Vagina (tissue), 2 donors: ENCODE results near the gene ENGASE. TPM values are rescaled to one million over a fixed set of nuclear protein-coding genes. Genes with fewer than 3 reads are reported as not detected.

Experiments
- DNase-seq, 2 donors: peaks; one replicate each; pipeline ENCODE4 v3.0.0-alpha.2; 2017; ENCODE audit errors: extremely low spot score in 2 of 2
- H3K27ac ChIP-seq: fragments of 200-600 bp; sonication (generic); one replicate; pipeline ENCODE4 v1.5.1; 2019
- H3K27me3 ChIP-seq: fragments of 200-600 bp; sonication (generic); one replicate; pipeline ENCODE4 v1.5.1; 2019
- H3K36me3 ChIP-seq, 2 donors: fragments of 200-600 bp; sonication (generic); one replicate each; pipeline ENCODE4 v1.5.1; 2017 to 2019
- H3K4me1 ChIP-seq: fragments of 200-600 bp; sonication (generic); one replicate; pipeline ENCODE4 v1.5.1; 2019
- H3K4me3 ChIP-seq, 2 donors: fragments of 200-600 bp; sonication (generic); 1 replicate in 1 of 2; 2 replicates in 1 of 2; pipeline ENCODE4 v1.5.1; 2016 to 2019
- H3K9me3 ChIP-seq: fragments of 200-600 bp; sonication (generic); one replicate; pipeline ENCODE4 v1.5.1; 2019
- POLR2A ChIP-seq, 2 donors: fragments of 450-650 bp; IDR thresholded peaks; one replicate each; pipeline ENCODE4 v1.6.1; 2017; ENCODE audit warnings: antibody characterized with exemption in 2 of 2, mild to moderate bottlenecking in 2 of 2, moderate library complexity in 2 of 2
- POLR2AphosphoS5 ChIP-seq, 2 donors: sonication (generic); formaldehyde crosslinking; IDR thresholded peaks; one replicate each; pipeline ENCODE4 v1.9.0; 2017; ENCODE audit warnings: antibody characterized with exemption in 2 of 2, mild to moderate bottlenecking in 2 of 2, low read depth in 1 of 2; ENCODE audit not compliant: insufficient read depth in 1 of 2
- intact Hi-C: fragments of 100-400 bp; cut with DNase I; formaldehyde crosslinking; loops from one replicate; pipeline ENCODE4 v1.15.1; 2023
- total RNA-seq: library from RNA; depleted of rRNA; stranded (reverse); fragments of >200 nt; gene quantifications from one replicate; pipeline ENCODE4 v1.2.3, GENCODE V29; 2016
- TF ChIP-seq, protein P1 (sequence below), 3 experiments: fragments of 450-650 bp in 2 of 3; fragments of 200-600 bp in 1 of 3; sonication (generic) in 1 of 3; IDR thresholded peaks; one replicate each; pipeline ENCODE4 v1.5.1; 2017 to 2019; ENCODE audit warnings: antibody characterized with exemption in 3 of 3, mild to moderate bottlenecking in 2 of 3, moderate library complexity in 2 of 3

Gene ENGASE
- total RNA-seq, 1 donor from 2014 or later, result 13.8 TPM

DNA sequence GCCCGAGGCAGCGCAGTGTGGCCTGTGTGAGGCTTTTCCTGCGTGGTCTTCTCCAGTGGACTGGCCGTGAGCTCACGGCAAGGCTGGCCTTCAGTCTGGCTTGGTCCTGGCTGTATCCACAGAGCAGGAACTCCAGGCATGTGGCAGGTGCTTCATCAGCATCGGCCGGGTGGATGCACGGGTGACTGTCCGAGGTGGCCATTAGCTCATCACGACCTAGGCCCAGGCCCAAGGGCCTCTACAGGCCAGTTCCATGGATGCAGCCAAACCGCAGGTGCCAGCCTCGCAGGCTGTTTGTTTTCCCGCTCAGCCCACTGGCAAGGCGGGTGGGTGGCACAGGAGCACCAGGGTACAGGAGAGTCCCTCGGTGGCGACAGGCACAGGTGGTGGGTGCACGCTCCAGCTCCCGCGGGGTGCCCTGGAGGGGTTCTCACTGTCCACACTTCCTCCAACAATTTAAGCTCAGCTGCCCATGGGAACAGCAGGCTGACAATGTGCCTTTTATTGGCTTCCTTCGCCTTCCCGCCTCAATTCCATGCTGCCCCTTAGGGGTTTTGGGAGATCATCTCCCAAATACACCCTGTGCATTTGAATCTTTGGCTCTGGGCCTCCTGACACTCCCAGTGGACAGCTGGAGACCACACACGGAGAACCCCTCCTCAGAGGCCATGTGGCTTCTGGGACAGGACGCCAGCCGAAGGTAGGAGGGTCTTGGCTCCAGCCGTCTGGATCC lies 33.0 kb downstream of the ENGASE start:
- H3K4me1 ChIP-seq, result no peaks in the 10 kb centered on the region
- no peak for DNase-seq
- no peak overlapping the region for H3K4me3 ChIP-seq
- no peak for TF ChIP-seq POLR2A (IDR thresholded peaks at IDR 0.05)
- TF ChIP-seq POLR2AphosphoS5 (IDR thresholded peaks at IDR 0.05; ENCODE audit: insufficient read depth in 1 of 2, low read depth in 1 of 2), result no peak
- TF ChIP-seq, protein P1, sequence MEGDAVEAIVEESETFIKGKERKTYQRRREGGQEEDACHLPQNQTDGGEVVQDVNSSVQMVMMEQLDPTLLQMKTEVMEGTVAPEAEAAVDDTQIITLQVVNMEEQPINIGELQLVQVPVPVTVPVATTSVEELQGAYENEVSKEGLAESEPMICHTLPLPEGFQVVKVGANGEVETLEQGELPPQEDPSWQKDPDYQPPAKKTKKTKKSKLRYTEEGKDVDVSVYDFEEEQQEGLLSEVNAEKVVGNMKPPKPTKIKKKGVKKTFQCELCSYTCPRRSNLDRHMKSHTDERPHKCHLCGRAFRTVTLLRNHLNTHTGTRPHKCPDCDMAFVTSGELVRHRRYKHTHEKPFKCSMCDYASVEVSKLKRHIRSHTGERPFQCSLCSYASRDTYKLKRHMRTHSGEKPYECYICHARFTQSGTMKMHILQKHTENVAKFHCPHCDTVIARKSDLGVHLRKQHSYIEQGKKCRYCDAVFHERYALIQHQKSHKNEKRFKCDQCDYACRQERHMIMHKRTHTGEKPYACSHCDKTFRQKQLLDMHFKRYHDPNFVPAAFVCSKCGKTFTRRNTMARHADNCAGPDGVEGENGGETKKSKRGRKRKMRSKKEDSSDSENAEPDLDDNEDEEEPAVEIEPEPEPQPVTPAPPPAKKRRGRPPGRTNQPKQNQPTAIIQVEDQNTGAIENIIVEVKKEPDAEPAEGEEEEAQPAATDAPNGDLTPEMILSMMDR (IDR thresholded peaks at IDR 0.05), result no peak
- no peaks in the 10 kb centered on the region for H3K9me3 ChIP-seq
- no peaks in the 10 kb centered on the region for H3K27me3 ChIP-seq
- no peak overlapping the region for H3K27ac ChIP-seq
- H3K36me3 ChIP-seq, result no peaks in the 10 kb centered on the region
- intact Hi-C loops, result no loop called here

DNA sequence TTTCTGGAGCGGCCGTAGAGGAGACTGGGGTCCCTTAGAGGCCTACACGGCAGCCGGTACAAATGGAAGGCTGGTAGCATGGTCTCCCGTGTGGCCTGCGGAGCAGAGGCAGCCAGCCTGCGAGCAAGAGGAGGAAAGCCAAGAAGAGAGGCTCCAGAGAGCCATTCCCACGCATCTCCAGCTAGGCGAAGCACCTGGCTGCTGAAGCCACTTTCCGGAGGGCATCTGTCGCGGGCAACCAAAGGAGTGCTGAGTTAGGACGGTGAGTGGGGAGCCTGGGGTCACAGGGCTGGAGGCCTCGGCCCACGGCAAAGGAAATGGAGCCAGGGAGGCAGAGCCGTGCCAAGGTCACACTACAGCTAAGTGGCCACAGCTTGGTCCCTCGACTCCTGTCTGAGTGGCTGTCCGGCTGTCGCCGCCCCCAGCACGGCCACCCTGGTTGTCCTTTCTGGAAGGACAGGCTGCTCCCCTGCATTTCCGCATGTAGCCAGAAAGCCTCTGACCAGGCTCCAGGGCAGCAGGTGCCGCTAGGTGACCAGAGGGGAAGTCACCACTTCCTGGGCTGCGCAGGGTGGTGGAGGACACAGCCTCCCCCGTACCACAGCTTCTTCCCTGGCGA lies 33.7 kb downstream of the ENGASE start:
- no peaks in the 10 kb centered on the region for H3K4me1 ChIP-seq
- no peaks in the 10 kb centered on the region for H3K36me3 ChIP-seq
- H3K27ac ChIP-seq, result no peak overlapping the region
- intact Hi-C loops, result no loop called here
- no peaks in the 10 kb centered on the region for H3K9me3 ChIP-seq
- no peak overlapping the region for H3K4me3 ChIP-seq
- TF ChIP-seq POLR2A (IDR thresholded peaks at IDR 0.05), result no peak
- no peak for TF ChIP-seq POLR2AphosphoS5 (IDR thresholded peaks at IDR 0.05; ENCODE audit: insufficient read depth in 1 of 2, low read depth in 1 of 2)
- TF ChIP-seq, protein P1 (IDR thresholded peaks at IDR 0.05), result no peak
- no peaks in the 10 kb centered on the region for H3K27me3 ChIP-seq
- DNase-seq, result no peak

DNA sequence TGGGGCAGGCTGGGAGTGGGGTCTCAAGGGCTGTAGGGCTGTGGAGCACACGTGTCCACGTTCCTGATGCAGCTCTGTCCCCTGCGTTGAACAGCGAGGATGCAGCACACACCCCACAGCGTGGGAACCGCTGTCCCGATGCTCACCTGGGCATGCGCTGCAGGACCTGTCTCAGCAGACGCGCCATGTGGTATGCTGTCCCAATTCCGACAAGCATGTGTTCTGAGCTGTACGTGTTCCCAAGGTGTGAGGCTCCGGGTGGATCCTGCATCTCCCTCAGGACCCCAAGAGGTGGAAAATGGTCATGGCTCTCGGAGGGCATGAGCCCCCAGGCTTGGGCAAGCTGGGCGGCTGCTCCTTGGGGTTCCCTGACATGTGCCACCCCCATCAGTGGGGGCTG lies 34.2 kb downstream of the ENGASE start:
- Histone ChIP-seq H3K4me3 (no peak overlapping the region), H3K27ac (no peak overlapping the region), H3K4me1 (peaks cover under 1% of the 10 kb centered on the region), H3K27me3 (no peaks in the 10 kb centered on the region), H3K9me3 (no peaks in the 10 kb centered on the region), H3K36me3 (no peaks in the 10 kb centered on the region)
- no peak for DNase-seq
- TF ChIP-seq, protein P1 (IDR thresholded peaks at IDR 0.05), result no peak
- TF ChIP-seq POLR2AphosphoS5 (IDR thresholded peaks at IDR 0.05; ENCODE audit: insufficient read depth in 1 of 2, low read depth in 1 of 2), result no peak
- no peak for TF ChIP-seq POLR2A (IDR thresholded peaks at IDR 0.05)
- intact Hi-C loops, result no loop called here

DNA sequence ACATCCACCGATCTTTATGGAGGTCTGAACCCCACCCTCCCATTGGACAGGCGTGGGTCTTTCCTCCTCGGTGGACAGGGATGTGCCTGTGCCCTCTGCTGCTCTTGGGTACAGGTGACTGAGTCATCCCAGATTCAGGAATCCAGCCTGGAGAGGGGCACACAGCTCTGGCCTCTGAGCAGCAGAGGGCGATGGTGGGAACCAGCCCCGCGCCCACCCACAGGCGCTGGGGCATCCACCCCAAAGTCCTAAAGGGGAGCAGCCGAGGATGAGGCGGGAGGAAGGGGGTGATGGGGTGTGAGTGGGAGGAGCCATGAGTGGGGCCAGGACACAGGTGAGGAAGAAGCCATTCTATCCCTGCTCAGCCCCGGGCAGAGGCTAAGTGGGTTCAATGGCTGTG lies 35.0 kb downstream of the ENGASE start:
- no peaks in the 10 kb centered on the region for H3K36me3 ChIP-seq
- no peak for TF ChIP-seq POLR2A (IDR thresholded peaks at IDR 0.05)
- TF ChIP-seq POLR2AphosphoS5 (IDR thresholded peaks at IDR 0.05; ENCODE audit: insufficient read depth in 1 of 2, low read depth in 1 of 2), result no peak
- TF ChIP-seq, protein P1 (IDR thresholded peaks at IDR 0.05), result no peak
- H3K4me1 ChIP-seq, result peaks cover 8% of the 10 kb centered on the region
- H3K27me3 ChIP-seq, result no peaks in the 10 kb centered on the region
- intact Hi-C loops, result no loop called here
- H3K27ac ChIP-seq, result no peak overlapping the region
- DNase-seq, result no peak
- H3K9me3 ChIP-seq, result no peaks in the 10 kb centered on the region
- H3K4me3 ChIP-seq, result no peak overlapping the region

DNA sequence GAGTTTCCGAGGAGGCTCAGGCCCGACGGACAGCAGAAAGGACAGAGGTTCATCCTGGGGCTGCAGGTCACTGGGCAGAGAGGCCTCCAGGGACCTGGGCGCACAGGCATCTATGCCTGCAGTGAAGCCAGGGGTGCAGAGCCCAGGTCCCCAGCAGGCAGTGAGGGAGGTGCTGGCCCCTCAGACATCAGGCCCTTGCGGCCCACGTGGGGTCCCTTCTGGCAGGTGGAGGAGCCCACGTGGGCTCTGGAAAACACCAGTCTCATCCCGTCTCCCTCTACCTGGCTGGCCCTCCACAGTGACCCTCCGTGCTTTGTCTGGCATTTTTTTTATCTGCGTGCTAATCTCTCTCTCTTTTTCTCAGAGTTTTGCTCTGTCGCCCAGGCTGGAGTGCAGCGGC lies 36.5 kb downstream of the ENGASE start:
- intact Hi-C loops, result no loop called here
- Histone ChIP-seq H3K27me3 (no peaks in the 10 kb centered on the region), H3K27ac (no peak overlapping the region), H3K4me3 (no peak overlapping the region), H3K36me3 (no peaks in the 10 kb centered on the region), H3K9me3 (no peaks in the 10 kb centered on the region), H3K4me1 (peaks cover 18% of the 10 kb centered on the region)
- DNase-seq, result no peak
- TF ChIP-seq, protein P1 (IDR thresholded peaks at IDR 0.05), result no peak
- TF ChIP-seq POLR2AphosphoS5 (IDR thresholded peaks at IDR 0.05; ENCODE audit: insufficient read depth in 1 of 2, low read depth in 1 of 2) (no peak), POLR2A (IDR thresholded peaks at IDR 0.05) (no peak)
